GM13977 (cell line): ENCODE measurements around the gene PNMT.
A peak's percentile ranks its signal among the peaks of the same experiment; 100 is the strongest.

ENCODE experiments used
- DNase-seq: peaks from one replicate; pipeline ENCODE4 v3.0.0; 2012; ENCODE audit warnings: low spot score
- CTCF ChIP-seq: IDR thresholded peaks from 2 replicates; pipeline ENCODE4 v1.5.1; 2012; ENCODE audit warnings: mild to moderate bottlenecking, control low read depth; ENCODE audit not compliant: insufficient read depth; ENCODE audit errors: extremely low read depth, missing control alignments
- in situ Hi-C: fragments of 300-500 bp; cut with MboI; formaldehyde crosslinking; loops from one replicate; pipeline ENCODE4 v1.12.0; 2022; ENCODE audit warnings: low sequenced_read_pairs, low pct_unique_long_range_greater_than_20kb, mixed read lengths, inconsistent platforms; ENCODE audit not compliant: unreplicated experiment

The PNMT gene

GRCh38 chr17:39653316-39653661 is 15.0 kb upstream of the PNMT start:
- no peak for DNase-seq
- in situ Hi-C loops, result no loop called here
- TF ChIP-seq CTCF, result no peak

GRCh38 chr17:39653662-39654331 is 14.5 kb upstream of the PNMT start:
- TF ChIP-seq CTCF, result peak; percentile 92
- peak; percentile 94 for DNase-seq
- in situ Hi-C loops, result no loop called here

GRCh38 chr17:39655105-39655504 is 13.1 kb upstream of the PNMT start:
- no peak for TF ChIP-seq CTCF
- no peak for DNase-seq
- in situ Hi-C loops, result no loop called here

- in situ Hi-C loops, result no loop called here
These were observed 9.9 kb upstream of the PNMT start for GRCh38 chr17:39658346-39658745.

GRCh38 chr17:39658760-39659159 is 9.5 kb upstream of the PNMT start:
- no peak for TF ChIP-seq CTCF
- in situ Hi-C loops, result no loop called here
- no peak for DNase-seq

More at GRCh38 chr17:39658346-39658745, 9.9 kb upstream of the PNMT start:
- no peak for TF ChIP-seq CTCF
- DNase-seq, result no peak

- DNase-seq, result no peak
- TF ChIP-seq CTCF, result no peak
- in situ Hi-C loops, result no loop called here
These were observed 8.8 kb upstream of the PNMT start for GRCh38 chr17:39659279-39660010.
